Superior temporal gyrus (tissue), 1 donor: Measurements from ENCODE around the gene TRAF5.

Experiments used
- DNase-seq: peaks from one replicate; pipeline ENCODE4 v3.0.0-alpha.2; 2016; ENCODE audit errors: extremely low spot score

The TRAF5 gene

GRCh38 chr1:211327346-211327921 lies 801 bp downstream of the TRAF5 start:
- DNase-seq: no peak

- no peak for DNase-seq
These were observed 1.6 kb downstream of the TRAF5 start for GRCh38 chr1:211328084-211328694.

- DNase-seq: no peak
These were observed 2.3 kb downstream of the TRAF5 start for GRCh38 chr1:211328866-211329475.

GRCh38 chr1:211329764-211330201 lies 3.1 kb downstream of the TRAF5 start:
- no peak for DNase-seq

GRCh38 chr1:211330282-211330936 lies 3.8 kb downstream of the TRAF5 start:
- DNase-seq: no peak

- no peak for DNase-seq
These were observed 4.5 kb downstream of the TRAF5 start for GRCh38 chr1:211331011-211331709.

GRCh38 chr1:211332036-211332616 lies 5.5 kb downstream of the TRAF5 start:
- DNase-seq: no peak

- DNase-seq: no peak
These were observed 6.2 kb downstream of the TRAF5 start for GRCh38 chr1:211332830-211333229.

GRCh38 chr1:211333906-211334305 lies 7.3 kb downstream of the TRAF5 start:
- no peak for DNase-seq

GRCh38 chr1:211334986-211335385 lies 8.4 kb downstream of the TRAF5 start:
- no peak for DNase-seq

GRCh38 chr1:211335522-211336157 lies 9.0 kb downstream of the TRAF5 start:
- DNase-seq: no peak

GRCh38 chr1:211336161-211336560 lies 9.5 kb downstream of the TRAF5 start:
- DNase-seq: no peak

- DNase-seq: no peak
These were observed 10.1 kb downstream of the TRAF5 start for GRCh38 chr1:211336775-211337174.

GRCh38 chr1:211337430-211338223 lies 11.0 kb downstream of the TRAF5 start:
- no peak for DNase-seq

- no peak for DNase-seq
These were observed 11.6 kb downstream of the TRAF5 start for GRCh38 chr1:211338224-211338620.

GRCh38 chr1:211339631-211340041 lies 13.0 kb downstream of the TRAF5 start:
- DNase-seq: no peak

- no peak for DNase-seq
These were observed 14.2 kb downstream of the TRAF5 start for GRCh38 chr1:211340622-211341507.

GRCh38 chr1:211341999-211342398 lies 15.4 kb downstream of the TRAF5 start:
- no peak for DNase-seq

- DNase-seq: no peak
These were observed 17.0 kb downstream of the TRAF5 start for GRCh38 chr1:211343607-211344006.
